Measurements from ENCODE around the gene ABCA7.

- TF ChIP-seq CTCF (IDR thresholded peaks at IDR 0.05) (no peak), POLR2A (IDR thresholded peaks at IDR 0.05) (no peak)
These were observed 48.6 kb downstream of the ABCA7 start for GRCh38 chr19:1088416-1089010.

All from testis (tissue), 2 donors.